BE2C (cell line): ENCODE measurements around the gene ZNF174.

Source experiments
- DNase-seq: peaks from one replicate; pipeline ENCODE4 v3.0.0-alpha.2; 2020
- H3K27me3 ChIP-seq: fragments of 250-450 bp; sonication (Bioruptor Pico); 2 replicates; pipeline ENCODE4 v1.5.1; 2020; ENCODE audit warnings: mild to moderate bottlenecking
- H3K36me3 ChIP-seq: fragments of 250-450 bp; sonication (Bioruptor Pico); 2 replicates; pipeline ENCODE4 v1.5.1; 2020; ENCODE audit warnings: mild to moderate bottlenecking
- H3K4me1 ChIP-seq: fragments of 250-450 bp; sonication (Bioruptor Pico); 2 replicates; pipeline ENCODE4 v1.5.1; 2020
- H3K4me3 ChIP-seq: 2 replicates; pipeline ENCODE4 v1.5.1; 2011; ENCODE audit warnings: low read depth, low read length
- H3K9me3 ChIP-seq: fragments of 250-450 bp; sonication (Bioruptor Pico); 2 replicates; pipeline ENCODE4 v1.5.1; 2020
- CTCF ChIP-seq: IDR thresholded peaks from 2 replicates; pipeline ENCODE4 v1.5.1; 2012; ENCODE audit warnings: mild to moderate bottlenecking, low read depth, low read length

Gene ZNF174

GRCh38 chr16:3413730-3414379 lies 12.8 kb downstream of the ZNF174 start:
- no peak for TF ChIP-seq CTCF
- DNase-seq = peak; percentile 29
- Histone ChIP-seq H3K4me3 (no peak overlapping the region), H3K9me3 (peaks cover 5% of the 10 kb centered on the region), H3K4me1 (no peaks in the 10 kb centered on the region), H3K27me3 (no peaks in the 10 kb centered on the region), H3K36me3 (peaks cover 3% of the 10 kb centered on the region)

GRCh38 chr16:3431779-3432219 lies 30.8 kb downstream of the ZNF174 start:
- Histone ChIP-seq H3K36me3 (no peaks in the 10 kb centered on the region), H3K4me3 (peak overlapping the region; percentile 67), H3K9me3 (no peaks in the 10 kb centered on the region), H3K4me1 (no peaks in the 10 kb centered on the region), H3K27me3 (peaks cover 8% of the 10 kb centered on the region)
- no peak for TF ChIP-seq CTCF
- DNase-seq = peak; percentile 88

- no peak for TF ChIP-seq CTCF
- DNase-seq = no peak
- no peaks in the 10 kb centered on the region for H3K9me3 ChIP-seq
- H3K36me3 ChIP-seq = no peaks in the 10 kb centered on the region
- no peak overlapping the region for H3K4me3 ChIP-seq
- H3K4me1 ChIP-seq = no peaks in the 10 kb centered on the region
- peaks cover 10% of the 10 kb centered on the region for H3K27me3 ChIP-seq
Observed at GRCh38 chr16:3434373-3434772, 33.4 kb downstream of the ZNF174 start.

GRCh38 chr16:3439637-3440036 lies 38.6 kb downstream of the ZNF174 start:
- H3K36me3 ChIP-seq = no peaks in the 10 kb centered on the region
- no peak overlapping the region for H3K4me3 ChIP-seq
- no peak for TF ChIP-seq CTCF
- no peak for DNase-seq
- H3K27me3 ChIP-seq = peaks cover 10% of the 10 kb centered on the region
- H3K9me3 ChIP-seq = no peaks in the 10 kb centered on the region
- H3K4me1 ChIP-seq = no peaks in the 10 kb centered on the region

- peaks cover 4% of the 10 kb centered on the region for H3K27me3 ChIP-seq
- H3K4me1 ChIP-seq = no peaks in the 10 kb centered on the region
- no peak for TF ChIP-seq CTCF
- peak within 1 kb of the TSS; percentile 83 for H3K4me3 ChIP-seq
- peaks cover 2% of the 10 kb centered on the region; the same call in 1 of the 2 replicates for H3K36me3 ChIP-seq
- H3K9me3 ChIP-seq = no peaks in the 10 kb centered on the region
- peak; percentile 87 for DNase-seq
Observed at GRCh38 chr16:3443108-3444031, 42.4 kb downstream of the ZNF174 start, which contains the start of the genes NAA60 and ZNF597. Gene NAA60 (plus strand): TSS chr16:3443680. CDS start chr16:3476228, 32,548 bp downstream. Gene ZNF597 (minus strand): TSS chr16:3443504. CDS start chr16:3443153, 351 bp downstream.
